Measurements from ENCODE around the gene CACNA1C.

Gene CACNA1C

GRCh38 chr12:2364631-2365051, 311.9 kb downstream of the CACNA1C start:
- DNase-seq (ENCODE audit: low read depth) = no peak

DNA sequence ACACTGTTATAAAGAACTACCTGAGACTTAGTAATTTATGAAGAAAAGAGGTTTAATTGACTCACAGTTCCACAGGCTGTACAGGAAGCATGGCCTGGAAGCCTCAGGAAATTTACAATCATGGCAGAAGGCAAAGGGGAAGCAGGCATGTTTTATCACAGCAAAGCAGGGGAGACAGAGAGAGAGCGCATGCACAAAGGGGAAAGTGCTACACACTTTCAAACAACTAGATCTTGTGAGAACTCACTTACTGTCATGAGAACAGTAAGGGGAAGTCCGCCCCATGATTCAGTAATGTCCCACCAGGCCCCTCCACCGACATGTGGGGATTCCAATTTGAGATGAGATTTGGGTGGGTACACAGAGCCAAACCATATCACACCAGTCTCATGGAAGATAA, 313.9 kb downstream of the CACNA1C start:
- DNase-seq (ENCODE audit: low read depth) = no peak

DNA sequence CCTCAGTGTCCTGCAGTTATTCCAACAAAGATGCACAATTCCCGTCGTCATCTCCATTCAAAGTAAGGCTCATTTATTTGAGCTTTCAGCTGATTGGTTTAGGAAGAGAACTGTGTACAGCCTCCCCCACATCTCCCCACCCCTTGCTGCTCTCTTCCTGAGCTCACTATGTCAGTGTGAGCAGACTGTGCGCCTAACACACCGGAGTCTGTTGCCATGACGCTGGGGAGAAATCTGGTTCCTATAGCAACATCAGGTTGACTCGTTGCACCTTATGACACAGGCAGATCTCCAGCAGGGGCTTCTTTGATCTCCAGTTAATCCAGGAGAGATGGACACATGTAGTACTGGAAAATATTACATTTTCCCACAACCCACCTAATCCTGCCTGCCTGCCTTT, 319.4 kb downstream of the CACNA1C start:
- no peak for DNase-seq (ENCODE audit: low read depth)

- DNase-seq (ENCODE audit: low read depth) = no peak
These were observed 319.9 kb downstream of the CACNA1C start for GRCh38 chr12:2372735-2373134.

DNA sequence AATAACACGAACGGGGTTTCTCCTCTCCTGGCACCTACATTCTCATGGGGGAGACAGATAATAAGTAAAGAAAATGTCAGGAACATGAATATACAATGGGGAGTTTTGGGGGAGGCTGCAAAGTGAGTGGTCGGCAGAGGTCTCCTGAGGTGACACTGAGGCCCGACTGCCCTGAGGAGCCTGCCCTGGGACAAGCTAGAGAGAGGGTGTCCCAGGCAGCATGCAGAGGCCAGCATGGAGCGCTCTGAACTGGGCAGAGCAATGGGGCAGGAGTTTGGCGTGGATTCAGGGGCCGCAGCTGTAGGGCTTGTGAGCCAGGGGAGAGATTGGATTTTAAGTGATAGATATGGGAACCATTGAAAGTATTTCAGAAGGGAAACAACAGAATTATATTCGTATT, 320.5 kb downstream of the CACNA1C start:
- no peak for DNase-seq (ENCODE audit: low read depth)

- DNase-seq (ENCODE audit: low read depth) = no peak
These were observed 321.5 kb downstream of the CACNA1C start for GRCh38 chr12:2374092-2374906.

GRCh38 chr12:2375871-2376270, 323.1 kb downstream of the CACNA1C start:
- DNase-seq (ENCODE audit: low read depth) = no peak

DNA sequence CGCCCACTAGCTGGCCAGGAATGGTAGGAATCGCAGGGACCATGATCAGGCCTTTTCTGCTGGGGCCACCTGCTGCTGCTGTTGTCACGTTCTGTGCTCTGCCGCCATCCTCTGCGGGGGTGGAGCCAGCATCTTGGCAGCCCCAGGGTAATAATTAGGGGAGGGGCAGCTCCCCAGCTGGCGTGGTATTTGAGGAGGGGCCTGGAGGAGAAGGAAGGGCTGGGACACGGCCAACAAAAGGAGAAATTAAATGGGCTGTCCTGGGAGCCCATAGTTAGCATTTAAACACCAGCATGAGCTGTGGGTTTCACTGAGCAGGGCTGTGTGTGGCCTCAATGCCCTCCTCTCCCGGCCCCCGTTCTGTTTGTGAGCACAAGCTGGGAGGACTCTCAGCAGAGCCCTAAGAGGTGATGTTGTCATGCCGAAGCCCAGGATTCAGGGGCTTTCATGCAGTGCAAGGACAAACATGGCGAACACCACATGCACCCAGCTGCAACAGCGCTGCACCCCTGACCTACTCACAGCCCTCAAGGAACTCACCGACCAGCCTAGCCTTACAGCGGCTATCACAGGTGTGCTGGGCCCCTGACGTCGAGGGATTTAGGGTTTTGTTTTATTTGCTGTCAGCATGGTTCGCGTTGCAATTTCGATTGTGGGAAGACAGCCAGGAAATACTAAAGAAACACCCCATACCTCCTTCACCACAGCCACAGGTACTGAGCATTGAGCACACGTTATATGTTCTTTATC, 324.3 kb downstream of the CACNA1C start:
- DNase-seq (ENCODE audit: low read depth) = no peak

DNA sequence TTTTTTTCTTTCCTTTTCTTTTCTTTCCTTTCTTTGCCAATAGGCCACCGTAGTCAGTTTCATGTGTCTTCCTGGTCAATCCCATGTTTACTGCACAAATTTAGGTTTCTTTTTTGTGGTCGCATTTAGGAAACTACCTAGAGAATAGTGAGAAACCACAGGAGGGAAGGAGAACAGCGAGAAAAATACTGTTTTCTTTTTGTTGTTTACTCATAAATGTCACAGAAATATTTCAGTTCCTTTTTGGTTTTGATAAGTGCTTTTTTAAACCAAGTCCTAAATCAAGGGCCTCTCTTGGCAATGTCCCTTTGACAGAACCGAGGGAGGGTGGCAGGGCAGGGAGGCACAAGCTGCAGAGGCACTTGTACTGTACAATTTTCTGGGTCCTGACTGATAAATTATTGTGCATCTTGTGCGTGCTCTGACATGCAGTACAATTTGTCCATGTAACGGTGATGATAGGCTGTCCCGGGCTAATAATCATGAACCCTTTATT, 326.1 kb downstream of the CACNA1C start:
- no peak for DNase-seq (ENCODE audit: low read depth)

- no peak for DNase-seq (ENCODE audit: low read depth)
These were observed 328.2 kb downstream of the CACNA1C start for GRCh38 chr12:2380946-2381345.

DNA sequence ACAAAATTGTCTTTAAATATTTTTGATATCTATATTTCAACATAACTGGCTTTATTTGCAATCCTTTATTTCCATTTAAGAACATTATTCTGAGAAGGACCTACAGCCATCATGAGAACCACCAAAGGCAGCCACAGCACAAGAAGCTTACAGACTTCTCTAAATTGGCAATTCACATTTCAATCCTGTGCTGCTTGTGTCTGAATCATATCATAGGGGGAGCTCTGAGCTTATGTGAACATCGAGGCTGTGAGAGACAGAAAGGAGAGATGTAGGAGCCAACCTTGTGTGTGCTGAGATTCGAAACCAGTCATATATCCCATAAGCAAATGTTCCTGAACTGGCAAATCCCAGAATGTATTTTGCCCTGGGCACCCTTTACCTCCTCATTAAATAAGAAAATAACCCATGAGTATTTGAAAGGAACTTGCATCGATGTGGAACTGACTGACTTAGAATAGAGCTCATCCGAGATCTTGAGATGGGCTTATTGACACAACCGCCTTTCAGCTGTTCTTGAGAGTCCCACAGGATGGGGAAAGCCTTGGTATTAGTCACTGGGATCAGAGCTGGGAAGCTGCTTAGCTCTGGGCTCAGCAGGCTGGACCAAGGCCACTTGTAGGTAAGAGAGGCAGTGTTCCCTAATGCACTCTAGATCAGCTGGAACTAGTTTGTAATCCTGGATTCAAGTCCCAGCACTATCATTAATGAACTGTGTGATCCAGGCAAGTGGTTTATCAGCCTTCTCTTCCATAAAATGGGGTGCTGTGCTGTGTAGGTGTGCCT, 329.8 kb downstream of the CACNA1C start:
- no peak for DNase-seq (ENCODE audit: low read depth)

DNA sequence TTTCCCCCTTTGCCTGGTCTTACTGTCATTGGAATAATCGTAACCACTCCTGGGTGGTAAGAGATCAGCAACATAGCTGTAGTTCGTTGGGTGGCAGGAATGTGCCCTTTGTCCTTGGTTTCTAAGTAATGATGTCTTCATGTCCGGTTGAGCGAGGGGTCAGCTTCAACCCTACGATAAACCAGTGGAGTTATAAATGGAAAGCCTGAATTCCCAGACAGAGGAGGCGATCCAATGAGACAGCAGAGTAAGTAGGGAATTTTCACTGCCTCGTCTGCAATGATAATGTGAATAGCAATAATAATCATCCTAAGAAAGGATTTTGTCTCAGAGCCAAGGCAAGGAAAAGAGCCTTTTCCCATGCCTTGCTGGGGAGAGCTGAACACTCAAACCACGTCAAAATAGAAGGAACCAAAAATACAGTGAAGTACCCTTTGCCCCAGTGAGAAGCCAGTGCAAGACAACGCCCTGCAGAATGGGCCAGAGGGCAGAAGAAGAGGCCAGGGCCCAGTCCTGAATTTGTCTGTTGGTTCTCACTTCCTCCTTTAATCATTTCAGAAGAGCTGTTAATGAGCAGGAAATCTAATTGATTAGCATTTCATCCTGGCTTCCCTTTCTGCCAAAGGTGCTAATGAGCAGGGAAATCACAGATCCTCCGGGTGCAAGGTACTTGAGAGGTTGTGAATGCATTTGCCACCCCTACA, 330.7 kb downstream of the CACNA1C start:
- no peak for DNase-seq (ENCODE audit: low read depth)

- DNase-seq (ENCODE audit: low read depth) = no peak
These were observed 331.2 kb downstream of the CACNA1C start for GRCh38 chr12:2384029-2384386.

DNA sequence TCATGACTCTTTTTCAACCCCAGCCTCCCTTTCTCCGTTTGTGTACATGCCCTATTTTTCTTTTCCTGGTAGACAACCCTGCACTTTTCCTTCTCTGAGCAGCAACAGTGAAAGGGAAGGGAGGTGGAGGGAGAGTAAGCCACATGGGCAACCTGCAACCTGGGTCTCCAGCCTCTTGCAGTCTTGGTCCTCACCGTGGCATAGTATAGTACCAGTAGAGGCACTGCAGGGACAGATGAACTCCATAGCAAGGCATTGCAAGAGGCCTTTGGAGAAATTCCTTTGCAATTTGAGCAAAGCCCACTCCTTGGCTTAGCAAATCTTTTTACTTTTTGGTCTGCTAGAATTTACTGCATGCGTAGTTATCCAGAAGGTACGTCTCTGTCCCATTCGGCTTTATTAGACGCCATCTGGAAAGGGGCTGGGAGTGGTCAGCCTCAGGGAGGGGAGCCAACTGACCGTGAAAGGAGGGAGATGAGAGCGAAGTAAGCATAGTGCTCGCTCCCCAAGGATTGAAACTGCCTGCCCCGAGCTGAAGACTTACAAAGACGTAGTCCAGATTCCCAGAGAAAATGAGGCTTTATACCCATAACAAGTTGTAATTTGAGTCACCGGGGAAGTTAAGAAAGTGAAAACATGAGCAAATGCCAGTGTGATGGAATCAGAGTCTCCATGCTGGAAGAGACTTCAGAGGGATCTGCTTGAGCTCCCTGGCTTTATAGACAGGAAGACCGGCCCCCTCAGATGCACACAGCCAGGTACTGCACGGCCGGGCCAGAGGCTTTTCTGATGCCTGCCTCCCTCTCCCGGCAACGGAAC, 332.0 kb downstream of the CACNA1C start:
- no peak for DNase-seq (ENCODE audit: low read depth)

DNA sequence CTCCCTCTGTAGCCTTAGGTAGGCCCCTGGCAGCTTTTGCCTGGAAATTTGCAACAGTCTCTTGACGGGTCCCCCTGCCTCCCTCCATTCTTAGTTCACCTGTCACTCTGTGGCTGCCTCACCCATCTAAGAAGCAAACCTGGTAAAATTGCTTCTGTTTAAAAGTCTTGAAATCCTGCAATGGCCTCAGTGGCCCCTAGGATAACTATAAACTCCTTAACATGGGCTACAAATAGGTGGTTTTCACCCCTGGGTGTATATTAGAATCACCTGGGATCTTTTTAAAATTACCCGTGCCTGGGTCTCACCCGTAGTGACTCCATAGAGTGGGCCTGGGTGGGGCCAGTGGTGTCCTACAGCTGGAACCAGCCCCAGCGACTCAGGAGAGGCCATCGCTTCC, 332.7 kb downstream of the CACNA1C start:
- no peak for DNase-seq (ENCODE audit: low read depth)

GRCh38 chr12:2386566-2386965, 333.8 kb downstream of the CACNA1C start:
- no peak for DNase-seq (ENCODE audit: low read depth)

DNA sequence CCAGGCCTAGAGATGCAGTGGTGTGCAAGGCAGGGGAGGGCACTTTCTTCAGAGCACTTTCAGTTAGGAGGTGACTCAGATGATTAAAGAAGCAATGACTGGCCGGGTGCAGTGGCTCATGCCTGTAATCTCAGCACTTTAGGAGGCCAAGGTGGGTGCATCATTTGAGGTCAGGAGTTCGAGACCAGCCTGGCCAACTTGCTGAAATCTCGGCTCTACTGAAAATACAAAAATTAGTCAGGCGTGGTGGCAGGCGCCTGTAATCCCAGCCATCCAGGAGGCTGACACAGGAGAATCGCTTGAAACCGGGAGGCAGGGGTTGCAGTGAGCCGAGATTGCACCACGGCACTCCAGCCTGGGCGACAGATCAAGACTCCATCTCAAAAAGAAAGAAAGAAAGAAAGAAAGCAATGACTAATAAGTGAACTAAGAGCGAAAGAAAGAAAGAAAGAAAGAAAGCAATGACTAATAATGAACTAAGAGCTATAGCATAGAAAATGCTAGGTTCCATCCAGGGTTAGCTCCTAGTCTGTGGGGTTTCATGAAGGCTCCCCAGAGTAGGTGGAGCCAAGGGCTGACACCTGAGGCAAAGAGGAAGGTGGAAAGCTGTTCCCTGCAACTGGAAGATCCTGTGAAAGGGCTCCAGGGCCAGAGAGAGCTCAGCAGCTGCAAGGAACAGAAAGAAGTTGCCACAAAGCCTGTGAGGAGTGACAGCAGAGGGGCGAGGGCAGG, 334.5 kb downstream of the CACNA1C start:
- no peak for DNase-seq (ENCODE audit: low read depth)

DNA sequence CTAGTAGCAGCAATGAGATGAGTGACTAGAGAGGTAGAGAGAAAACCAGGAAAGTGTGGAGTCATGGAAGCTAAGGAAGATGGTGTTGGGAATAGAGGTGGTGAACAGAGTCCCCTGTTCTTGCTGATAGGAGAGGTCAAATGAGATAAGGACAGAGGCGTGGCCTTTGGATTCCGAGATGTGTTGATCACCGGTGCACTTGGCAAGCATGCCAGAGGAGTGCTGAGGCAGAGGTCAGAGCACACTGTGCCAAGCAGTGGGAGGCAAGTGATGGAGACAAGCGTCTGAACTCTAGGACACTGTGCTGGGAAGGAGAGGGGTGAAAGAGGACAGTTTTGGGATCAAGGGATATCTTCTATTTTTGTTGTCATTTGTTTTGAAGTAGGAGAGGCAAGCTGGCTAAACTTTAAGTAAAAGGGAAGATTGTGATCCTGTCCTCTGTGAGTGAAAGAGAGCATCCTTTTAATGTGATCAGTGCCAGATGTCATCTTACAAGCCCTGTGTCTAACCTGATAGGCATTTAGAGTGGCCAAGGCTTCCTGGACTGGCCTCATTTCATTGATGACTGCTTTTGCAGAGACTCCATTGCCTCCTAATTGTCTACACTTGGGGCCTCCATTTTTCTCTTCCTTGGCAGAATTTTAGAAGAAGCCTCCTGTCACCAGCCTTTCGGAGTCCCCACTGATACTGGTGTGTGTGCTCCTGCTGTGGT, 336.4 kb downstream of the CACNA1C start:
- DNase-seq (ENCODE audit: low read depth) = no peak

DNA sequence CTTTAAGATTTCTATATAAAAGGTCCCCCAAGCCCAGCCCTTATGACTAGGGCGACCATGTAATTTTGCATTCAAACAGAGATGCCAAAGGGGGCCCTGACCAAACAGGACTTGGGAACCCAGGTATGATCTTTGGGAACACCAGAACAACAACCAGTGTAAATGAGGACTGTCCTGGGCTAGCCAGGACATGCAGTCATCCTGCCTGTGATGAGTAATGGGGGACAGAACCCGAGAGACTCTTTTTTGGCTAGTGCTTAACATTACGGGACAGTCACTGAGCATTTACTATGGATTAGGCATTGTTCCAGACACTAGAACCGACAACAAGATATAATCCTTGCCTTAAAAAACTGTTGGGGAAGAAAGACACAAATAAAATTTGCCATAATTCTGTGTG, 337.3 kb downstream of the CACNA1C start:
- no peak for DNase-seq (ENCODE audit: low read depth)

Data from stimulated activated CD8-positive, alpha-beta memory T cell treated with anti-CD3 and anti-CD28 coated beads, Interleukin-12 subunit alpha, Interleukin-12 subunit beta, amount 100 ng/mL, for 1 hour (primary cell).